OCI-LY7 (cell line): Measurements from ENCODE around the gene IFFO2. TPM values are rescaled to one million over a fixed set of nuclear protein-coding genes. Genes with fewer than 3 reads are reported as not detected.

ENCODE experiments used
- BruUV-seq: library from RNA; stranded (reverse); fragments of 400-500 nt; replicated peaks from 2 replicates; lab custom pipeline; 2021; lab: Mats Ljungman, UMichigan
- CTCF ChIA-PET: fragments of 300-600 bp; sonication (Branson Sonifier 250); formaldehyde crosslinking; loops from one replicate; lab custom pipeline; 2022; ENCODE audit warnings: antibody characterized with exemption; ENCODE audit not compliant: unreplicated experiment; lab: Charles Lee
- POLR2A ChIA-PET: fragments of 300-600 bp; sonication (Branson Sonifier 250); formaldehyde crosslinking; loops from one replicate; lab custom pipeline; 2022; ENCODE audit warnings: antibody characterized with exemption; lab: Charles Lee
- DNase-seq: peaks from one replicate; pipeline ENCODE4 v3.0.0-alpha.2; 2015; ENCODE audit warnings: low spot score
- H2AFZ ChIP-seq: fragments of 200-600 bp; sonication (generic), shearing (Covaris generic); 2 replicates; pipeline ENCODE4 v1.6.1; 2014; ENCODE audit warnings: mild to moderate bottlenecking, antibody characterized with exemption, low read length, moderate library complexity
- H3K27ac ChIP-seq: fragments of 200-600 bp; sonication (generic); 2 replicates; pipeline ENCODE4 v1.5.1; 2014; ENCODE audit warnings: mixed run types, low read depth, mild to moderate bottlenecking, moderate library complexity, low read length, inconsistent platforms; ENCODE audit not compliant: poor library complexity, severe bottlenecking
- H3K36me3 ChIP-seq: fragments of 200-600 bp; sonication (generic); 2 replicates; pipeline ENCODE4 v1.6.1; 2014; ENCODE audit warnings: mild to moderate bottlenecking, antibody characterized with exemption, low read length, moderate library complexity, mixed read lengths; ENCODE audit not compliant: insufficient read depth
- H3K4me1 ChIP-seq: fragments of 200-600 bp; sonication (generic); 2 replicates; pipeline ENCODE4 v1.5.1; 2014; ENCODE audit warnings: mild to moderate bottlenecking, low read length; ENCODE audit not compliant: insufficient read depth, poor library complexity, severe bottlenecking
- H3K4me2 ChIP-seq: fragments of 200-600 bp; sonication (generic); 2 replicates; pipeline ENCODE4 v1.6.1; 2014; ENCODE audit warnings: mild to moderate bottlenecking, low read length
- H3K4me3 ChIP-seq: fragments of 200-600 bp; sonication (generic); 2 replicates; pipeline ENCODE4 v1.5.1; 2014; ENCODE audit warnings: mild to moderate bottlenecking, low read depth, low read length; ENCODE audit not compliant: poor library complexity, severe bottlenecking
- H3K79me2 ChIP-seq: fragments of 200-600 bp; sonication (generic); 2 replicates; pipeline ENCODE4 v1.6.1; 2016; ENCODE audit warnings: low read depth, mild to moderate bottlenecking, low read length, moderate library complexity, mixed read lengths; ENCODE audit not compliant: insufficient read depth
- H3K9me2 ChIP-seq: fragments of 200-600 bp; sonication (generic); 2 replicates; pipeline ENCODE4 v1.6.1; 2016; ENCODE audit warnings: mild to moderate bottlenecking, low read length, mixed read lengths; ENCODE audit not compliant: insufficient read depth
- H3K9me3 ChIP-seq: fragments of 200-600 bp; sonication (generic); 2 replicates; pipeline ENCODE4 v1.6.1; 2014; ENCODE audit warnings: mild to moderate bottlenecking, mixed run types, low read length, mixed read lengths
- H4K20me1 ChIP-seq: fragments of 200-600 bp; sonication (generic); 2 replicates; pipeline ENCODE4 v1.6.1; 2014; ENCODE audit warnings: mild to moderate bottlenecking, antibody characterized with exemption, low read length, moderate library complexity, mixed read lengths; ENCODE audit not compliant: insufficient read depth
- CTCF ChIP-seq: fragments of 200-600 bp; sonication (generic); conservative IDR thresholded peaks from 2 replicates; pipeline ENCODE4 v1.5.1; 2014; ENCODE audit warnings: mild to moderate bottlenecking, antibody characterized with exemption, low read length, moderate library complexity, mixed read lengths
- EZH2phosphoT487 ChIP-seq: fragments of 200-600 bp; sonication (generic); IDR thresholded peaks from 2 replicates; pipeline ENCODE4 v1.6.1; 2018; ENCODE audit warnings: low read depth, borderline replicate concordance, mild to moderate bottlenecking, mixed run types, antibody characterized with exemption, low read length, moderate library complexity, mixed read lengths
- intact Hi-C: fragments of 100-400 bp; cut with micrococcal nuclease; formaldehyde crosslinking; loops from one replicate; pipeline ENCODE4 v1.10.0; 2022; ENCODE audit not compliant: unreplicated experiment
- total RNA-seq, 2 experiments: library from RNA; depleted of rRNA in 1 of 2; stranded (reverse); fragments of >200 nt in 1 of 2; shearing (Covaris generic) in 1 of 2; gene quantifications; 2 replicates each; pipeline ENCODE4 v1.2.3, GENCODE V29; 2014 to 2022

Gene IFFO2
- total RNA-seq, 2 experiments from 2014 or later: 0.06 to 0.44 TPM

DNA sequence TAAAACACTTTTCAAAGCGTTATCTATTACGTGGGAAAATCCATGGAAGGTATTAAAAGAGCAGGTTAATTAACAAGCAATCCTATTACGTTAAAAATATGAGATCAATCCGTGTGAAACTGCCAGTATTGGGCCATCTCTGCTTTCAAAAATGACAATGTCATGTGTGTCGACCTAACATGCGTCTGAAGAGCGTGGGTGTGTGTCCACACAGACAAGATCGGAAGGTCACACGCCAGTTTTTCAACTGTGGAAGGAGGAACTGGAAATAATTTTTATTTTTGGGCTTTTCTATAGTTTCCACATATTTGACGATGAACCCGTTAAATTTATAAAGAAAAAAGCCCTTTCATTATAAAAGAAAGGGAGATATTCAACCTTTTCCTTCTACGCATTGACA, 36.5 kb downstream of the IFFO2 start:
- Histone ChIP-seq H3K27ac (no peak overlapping the region), H3K36me3 (no peaks in the 10 kb centered on the region), H2AFZ (no peak overlapping the region), H3K4me1 (no peaks in the 10 kb centered on the region), H3K79me2 (no peaks in the 10 kb centered on the region), H4K20me1 (no peaks in the 10 kb centered on the region), H3K4me2 (no peak overlapping the region), H3K4me3 (no peak overlapping the region), H3K9me2 (no peaks in the 10 kb centered on the region), H3K9me3 (no peaks in the 10 kb centered on the region)
- CTCF ChIA-PET: no interaction called here
- intact Hi-C loops: no loop called here
- no TSS peak for BruUV-seq
- POLR2A ChIA-PET: no interaction called here
- no peak for TF ChIP-seq EZH2phosphoT487
- TF ChIP-seq CTCF: no peak
- no peak for DNase-seq

- Histone ChIP-seq H3K9me2 (no peaks in the 10 kb centered on the region), H4K20me1 (no peaks in the 10 kb centered on the region), H3K36me3 (no peaks in the 10 kb centered on the region), H3K4me3 (no peak overlapping the region), H3K27ac (no peak overlapping the region), H3K9me3 (no peaks in the 10 kb centered on the region), H3K4me1 (no peaks in the 10 kb centered on the region), H2AFZ (no peak overlapping the region), H3K4me2 (no peak overlapping the region), H3K79me2 (no peaks in the 10 kb centered on the region)
- no peak for TF ChIP-seq CTCF
- no peak for TF ChIP-seq EZH2phosphoT487
- POLR2A ChIA-PET: no interaction called here
- BruUV-seq: no TSS peak
- intact Hi-C loops: no loop called here
- CTCF ChIA-PET: no interaction called here
- no peak for DNase-seq
Measured at GRCh38 chr1:18919197-18919905, 37.1 kb downstream of the IFFO2 start.

DNA sequence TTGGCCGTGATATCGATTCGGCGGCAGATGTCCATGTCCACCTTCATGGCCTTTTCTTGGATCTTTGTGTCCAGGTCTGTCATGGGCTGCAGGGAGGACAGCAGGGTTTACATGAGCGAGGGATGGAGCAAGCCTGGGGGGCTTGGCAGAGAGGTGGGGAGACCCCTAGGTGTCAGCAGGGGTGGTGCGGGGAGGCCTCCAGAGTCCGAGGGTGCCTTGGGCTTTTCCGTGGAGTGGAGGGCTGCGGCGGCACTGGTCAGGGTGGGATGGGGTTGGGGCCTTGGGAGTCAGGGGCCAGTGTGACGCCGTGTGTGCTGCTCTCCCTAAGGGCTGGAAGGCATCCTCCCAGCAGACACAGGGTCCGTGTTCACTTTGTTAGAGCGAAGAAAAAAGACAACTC, 38.1 kb downstream of the IFFO2 start:
- Histone ChIP-seq H3K4me2 (no peak overlapping the region), H3K4me3 (no peak overlapping the region), H3K36me3 (no peaks in the 10 kb centered on the region), H3K9me3 (no peaks in the 10 kb centered on the region), H3K9me2 (no peaks in the 10 kb centered on the region), H3K79me2 (no peaks in the 10 kb centered on the region), H2AFZ (no peak overlapping the region), H3K27ac (no peak overlapping the region), H3K4me1 (no peaks in the 10 kb centered on the region), H4K20me1 (no peaks in the 10 kb centered on the region)
- DNase-seq: no peak
- intact Hi-C loops: no loop called here
- no peak for TF ChIP-seq CTCF
- no peak for TF ChIP-seq EZH2phosphoT487
- ChIA-PET CTCF (no interaction called here), POLR2A (no interaction called here)
- BruUV-seq: no TSS peak
